D341Med (cell line): ENCODE measurements around the gene ZNF682.
"Not testable (repeated sequence)": the region's sequence is repeated elsewhere in the genome, so short reads cannot be mapped to it uniquely, and the experiment has no call there.

Experiments
- DNase-seq: peaks from one replicate; pipeline ENCODE4 v3.0.0; 2012; ENCODE audit warnings: low spot score

Gene ZNF682

DNA sequence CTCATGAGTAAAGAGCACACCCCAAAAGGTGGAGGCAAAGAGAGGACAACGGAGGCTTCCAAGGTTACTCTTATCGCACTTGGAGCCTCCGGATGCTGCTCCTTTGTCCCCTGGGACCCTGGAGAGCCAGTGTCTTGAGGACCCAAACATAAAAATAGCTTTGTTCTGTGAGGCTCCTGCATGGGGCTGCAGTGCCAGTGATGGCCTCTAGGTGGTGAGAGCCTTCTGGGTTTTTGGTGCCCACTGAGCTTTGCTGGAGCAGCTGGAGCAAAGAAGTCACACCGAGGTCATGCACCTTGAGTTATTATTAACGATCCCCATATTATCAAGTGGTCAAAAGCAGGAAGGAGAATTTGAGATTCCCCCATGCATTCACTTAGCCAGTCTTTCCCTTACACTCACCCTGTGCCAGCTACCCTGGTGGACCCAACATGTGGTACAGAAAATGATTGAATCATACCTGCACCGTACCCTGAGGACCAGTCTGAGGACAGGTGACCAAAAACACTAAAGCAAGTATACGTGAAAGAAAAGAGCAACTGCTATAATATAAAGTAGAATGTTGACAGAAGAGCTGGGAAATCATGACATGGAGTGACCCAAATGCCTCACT lies 41.5 kb downstream of the ZNF682 start:
- DNase-seq = peak; percentile 57

DNA sequence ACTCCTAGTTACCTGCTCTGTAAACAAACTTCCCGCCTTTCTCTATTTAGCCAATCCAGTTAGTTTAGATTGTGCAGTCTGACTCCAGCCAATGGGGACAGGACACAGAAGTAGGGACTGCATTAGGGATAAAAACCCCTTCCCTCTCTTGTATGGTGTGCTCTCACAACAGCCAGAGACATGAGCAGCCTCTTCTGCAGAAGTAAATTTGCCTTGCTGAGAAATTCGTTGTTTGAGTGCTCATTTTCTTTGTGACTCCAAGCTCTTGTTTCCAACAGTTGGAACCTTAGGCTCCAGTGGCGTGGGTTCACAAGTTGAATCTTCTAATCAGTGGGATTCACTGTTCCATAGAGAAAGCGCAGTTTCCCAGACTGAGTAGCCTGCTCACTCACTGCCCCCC lies 72.4 kb downstream of the ZNF682 start:
- DNase-seq = no peak

GRCh38 chr19:19966126-19966525 lies 73.2 kb downstream of the ZNF682 start:
- DNase-seq = not testable (repeated sequence)

- DNase-seq = no peak
These were observed 74.9 kb downstream of the ZNF682 start for GRCh38 chr19:19964416-19964815.

- DNase-seq = not testable (repeated sequence)
These were observed 80.0 kb downstream of the ZNF682 start for GRCh38 chr19:19959151-19959799.

- not testable (repeated sequence) for DNase-seq
These were observed 81.5 kb downstream of the ZNF682 start for GRCh38 chr19:19957766-19958165.

GRCh38 chr19:19956434-19957075 lies 82.8 kb downstream of the ZNF682 start:
- no peak for DNase-seq

DNA sequence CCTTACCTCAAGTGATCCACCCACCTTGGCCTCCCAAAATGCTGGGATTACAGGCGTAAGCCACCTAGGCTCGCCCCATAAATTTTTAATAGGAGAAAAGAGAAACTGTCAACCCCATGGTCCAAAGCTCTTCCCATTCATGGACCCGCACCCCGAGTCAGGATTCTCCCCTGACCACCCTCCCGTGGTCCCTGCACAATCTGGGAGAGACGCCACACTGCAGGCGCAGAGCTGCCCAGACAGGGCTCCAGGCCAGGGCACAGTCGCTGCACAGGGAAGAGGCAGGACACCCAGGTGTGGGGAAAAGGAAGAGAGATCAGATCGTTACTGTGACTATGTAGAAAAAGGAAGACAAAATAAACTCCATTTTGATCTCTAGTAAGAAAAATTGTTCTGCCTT lies 84.1 kb downstream of the ZNF682 start:
- no peak for DNase-seq
